ENCODE data around the gene WDR72.
A peak's percentile ranks its signal among the peaks of the same experiment; 100 is the strongest.

DNA sequence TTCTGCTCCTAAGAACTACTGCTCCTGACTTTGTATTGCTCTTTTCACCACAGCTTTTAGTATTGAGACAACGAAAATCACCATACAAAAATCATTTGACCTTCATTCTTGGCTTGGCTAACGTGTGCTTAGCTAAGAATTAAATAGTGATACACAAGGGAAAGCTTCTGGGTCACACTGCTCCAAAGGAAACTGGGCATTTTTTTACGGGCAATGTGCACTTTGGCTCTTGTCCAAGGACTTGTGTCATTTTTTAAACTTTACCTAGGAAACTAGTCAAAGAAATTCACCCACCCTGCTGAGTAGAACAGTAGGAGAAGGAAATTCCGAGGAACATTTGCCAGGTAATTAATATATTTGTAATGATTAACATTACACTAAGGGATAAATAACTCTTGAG is 19.8 kb downstream of the WDR72 start:
- no peak for TF ChIP-seq GABPA (IDR thresholded peaks at IDR 0.05 in 1 of 2, conservative IDR thresholded peaks at IDR 0.05 in 1 of 2)
- TF ChIP-seq, protein P1, sequence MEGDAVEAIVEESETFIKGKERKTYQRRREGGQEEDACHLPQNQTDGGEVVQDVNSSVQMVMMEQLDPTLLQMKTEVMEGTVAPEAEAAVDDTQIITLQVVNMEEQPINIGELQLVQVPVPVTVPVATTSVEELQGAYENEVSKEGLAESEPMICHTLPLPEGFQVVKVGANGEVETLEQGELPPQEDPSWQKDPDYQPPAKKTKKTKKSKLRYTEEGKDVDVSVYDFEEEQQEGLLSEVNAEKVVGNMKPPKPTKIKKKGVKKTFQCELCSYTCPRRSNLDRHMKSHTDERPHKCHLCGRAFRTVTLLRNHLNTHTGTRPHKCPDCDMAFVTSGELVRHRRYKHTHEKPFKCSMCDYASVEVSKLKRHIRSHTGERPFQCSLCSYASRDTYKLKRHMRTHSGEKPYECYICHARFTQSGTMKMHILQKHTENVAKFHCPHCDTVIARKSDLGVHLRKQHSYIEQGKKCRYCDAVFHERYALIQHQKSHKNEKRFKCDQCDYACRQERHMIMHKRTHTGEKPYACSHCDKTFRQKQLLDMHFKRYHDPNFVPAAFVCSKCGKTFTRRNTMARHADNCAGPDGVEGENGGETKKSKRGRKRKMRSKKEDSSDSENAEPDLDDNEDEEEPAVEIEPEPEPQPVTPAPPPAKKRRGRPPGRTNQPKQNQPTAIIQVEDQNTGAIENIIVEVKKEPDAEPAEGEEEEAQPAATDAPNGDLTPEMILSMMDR (IDR thresholded peaks at IDR 0.05; ENCODE audit: low read depth, low read length, missing input control) = no peak
- TF ChIP-seq, protein P2, sequence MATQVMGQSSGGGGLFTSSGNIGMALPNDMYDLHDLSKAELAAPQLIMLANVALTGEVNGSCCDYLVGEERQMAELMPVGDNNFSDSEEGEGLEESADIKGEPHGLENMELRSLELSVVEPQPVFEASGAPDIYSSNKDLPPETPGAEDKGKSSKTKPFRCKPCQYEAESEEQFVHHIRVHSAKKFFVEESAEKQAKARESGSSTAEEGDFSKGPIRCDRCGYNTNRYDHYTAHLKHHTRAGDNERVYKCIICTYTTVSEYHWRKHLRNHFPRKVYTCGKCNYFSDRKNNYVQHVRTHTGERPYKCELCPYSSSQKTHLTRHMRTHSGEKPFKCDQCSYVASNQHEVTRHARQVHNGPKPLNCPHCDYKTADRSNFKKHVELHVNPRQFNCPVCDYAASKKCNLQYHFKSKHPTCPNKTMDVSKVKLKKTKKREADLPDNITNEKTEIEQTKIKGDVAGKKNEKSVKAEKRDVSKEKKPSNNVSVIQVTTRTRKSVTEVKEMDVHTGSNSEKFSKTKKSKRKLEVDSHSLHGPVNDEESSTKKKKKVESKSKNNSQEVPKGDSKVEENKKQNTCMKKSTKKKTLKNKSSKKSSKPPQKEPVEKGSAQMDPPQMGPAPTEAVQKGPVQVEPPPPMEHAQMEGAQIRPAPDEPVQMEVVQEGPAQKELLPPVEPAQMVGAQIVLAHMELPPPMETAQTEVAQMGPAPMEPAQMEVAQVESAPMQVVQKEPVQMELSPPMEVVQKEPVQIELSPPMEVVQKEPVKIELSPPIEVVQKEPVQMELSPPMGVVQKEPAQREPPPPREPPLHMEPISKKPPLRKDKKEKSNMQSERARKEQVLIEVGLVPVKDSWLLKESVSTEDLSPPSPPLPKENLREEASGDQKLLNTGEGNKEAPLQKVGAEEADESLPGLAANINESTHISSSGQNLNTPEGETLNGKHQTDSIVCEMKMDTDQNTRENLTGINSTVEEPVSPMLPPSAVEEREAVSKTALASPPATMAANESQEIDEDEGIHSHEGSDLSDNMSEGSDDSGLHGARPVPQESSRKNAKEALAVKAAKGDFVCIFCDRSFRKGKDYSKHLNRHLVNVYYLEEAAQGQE (IDR thresholded peaks at IDR 0.05) = peak; percentile 34
- peak in 1 of 2 donors; percentile 17 for TF ChIP-seq RAD21 (IDR thresholded peaks at IDR 0.05)
- TF ChIP-seq, protein P3, sequence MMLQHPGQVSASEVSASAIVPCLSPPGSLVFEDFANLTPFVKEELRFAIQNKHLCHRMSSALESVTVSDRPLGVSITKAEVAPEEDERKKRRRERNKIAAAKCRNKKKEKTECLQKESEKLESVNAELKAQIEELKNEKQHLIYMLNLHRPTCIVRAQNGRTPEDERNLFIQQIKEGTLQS (IDR thresholded peaks at IDR 0.05) = no peak
- TF ChIP-seq JUND (IDR thresholded peaks at IDR 0.05) = peak in 1 of 2 donors; percentile 17

All from liver (tissue), 3 donors.